MM.1S (cell line): ENCODE measurements around the gene PGRMC2.

ENCODE experiments used
- EZH2 ChIP-seq: fragments of 300-600 bp; sonication (generic); optimal IDR thresholded peaks from 2 replicates; pipeline ENCODE3; 2017; ENCODE audit warnings: low read depth, mild to moderate bottlenecking, antibody characterized with exemption, low read length, mixed read lengths
- TF ChIP-seq, protein P1 (sequence below): fragments of 300-600 bp; sonication (generic); IDR thresholded peaks from 2 replicates; pipeline ENCODE4 v1.5.1; 2016; ENCODE audit warnings: antibody characterized with exemption, low read length, mixed read lengths

DNA sequence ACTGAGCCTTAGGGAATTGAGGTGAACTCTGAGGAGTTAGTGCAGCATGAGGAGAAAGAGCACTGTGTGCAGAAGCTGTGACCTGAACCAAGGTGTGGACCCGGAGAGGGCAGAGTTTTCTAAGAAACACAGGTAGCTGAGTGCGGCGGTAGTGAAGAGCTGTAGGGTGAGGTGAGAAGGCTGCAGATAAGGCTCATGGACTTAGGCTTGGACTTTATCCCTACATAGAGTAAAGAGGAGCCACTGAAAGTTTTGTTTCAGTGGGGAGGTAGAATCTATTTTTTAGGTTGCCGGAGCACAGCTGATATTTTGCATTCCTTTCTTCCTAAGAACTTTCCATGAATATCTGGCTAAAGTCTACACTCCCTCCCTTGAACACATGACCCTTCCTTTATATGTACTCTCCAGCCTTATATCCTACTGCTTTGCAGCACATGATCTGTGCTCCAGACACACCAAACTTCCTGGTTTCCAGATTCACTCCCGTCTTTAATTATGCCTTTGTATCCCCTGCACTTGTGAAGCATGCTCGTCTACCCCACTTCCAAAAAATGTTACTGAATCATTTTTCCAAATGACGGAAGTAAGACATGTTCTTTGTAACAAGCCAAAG lies 10.6 kb upstream of the PGRMC2 start:
- no peak for TF ChIP-seq EZH2
- TF ChIP-seq, protein P1, sequence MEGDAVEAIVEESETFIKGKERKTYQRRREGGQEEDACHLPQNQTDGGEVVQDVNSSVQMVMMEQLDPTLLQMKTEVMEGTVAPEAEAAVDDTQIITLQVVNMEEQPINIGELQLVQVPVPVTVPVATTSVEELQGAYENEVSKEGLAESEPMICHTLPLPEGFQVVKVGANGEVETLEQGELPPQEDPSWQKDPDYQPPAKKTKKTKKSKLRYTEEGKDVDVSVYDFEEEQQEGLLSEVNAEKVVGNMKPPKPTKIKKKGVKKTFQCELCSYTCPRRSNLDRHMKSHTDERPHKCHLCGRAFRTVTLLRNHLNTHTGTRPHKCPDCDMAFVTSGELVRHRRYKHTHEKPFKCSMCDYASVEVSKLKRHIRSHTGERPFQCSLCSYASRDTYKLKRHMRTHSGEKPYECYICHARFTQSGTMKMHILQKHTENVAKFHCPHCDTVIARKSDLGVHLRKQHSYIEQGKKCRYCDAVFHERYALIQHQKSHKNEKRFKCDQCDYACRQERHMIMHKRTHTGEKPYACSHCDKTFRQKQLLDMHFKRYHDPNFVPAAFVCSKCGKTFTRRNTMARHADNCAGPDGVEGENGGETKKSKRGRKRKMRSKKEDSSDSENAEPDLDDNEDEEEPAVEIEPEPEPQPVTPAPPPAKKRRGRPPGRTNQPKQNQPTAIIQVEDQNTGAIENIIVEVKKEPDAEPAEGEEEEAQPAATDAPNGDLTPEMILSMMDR, result no peak
